HG03565 (cell line): ENCODE data around the gene ADIPOR2.

Experiments used
- ATAC-seq: cut with Tn5 transposase; IDR thresholded peaks from one replicate; pipeline ENCODE4 v1.9.1; 2021; ENCODE audit warnings: mild to moderate bottlenecking, moderate library complexity; ENCODE audit not compliant: unreplicated experiment

Gene ADIPOR2

DNA sequence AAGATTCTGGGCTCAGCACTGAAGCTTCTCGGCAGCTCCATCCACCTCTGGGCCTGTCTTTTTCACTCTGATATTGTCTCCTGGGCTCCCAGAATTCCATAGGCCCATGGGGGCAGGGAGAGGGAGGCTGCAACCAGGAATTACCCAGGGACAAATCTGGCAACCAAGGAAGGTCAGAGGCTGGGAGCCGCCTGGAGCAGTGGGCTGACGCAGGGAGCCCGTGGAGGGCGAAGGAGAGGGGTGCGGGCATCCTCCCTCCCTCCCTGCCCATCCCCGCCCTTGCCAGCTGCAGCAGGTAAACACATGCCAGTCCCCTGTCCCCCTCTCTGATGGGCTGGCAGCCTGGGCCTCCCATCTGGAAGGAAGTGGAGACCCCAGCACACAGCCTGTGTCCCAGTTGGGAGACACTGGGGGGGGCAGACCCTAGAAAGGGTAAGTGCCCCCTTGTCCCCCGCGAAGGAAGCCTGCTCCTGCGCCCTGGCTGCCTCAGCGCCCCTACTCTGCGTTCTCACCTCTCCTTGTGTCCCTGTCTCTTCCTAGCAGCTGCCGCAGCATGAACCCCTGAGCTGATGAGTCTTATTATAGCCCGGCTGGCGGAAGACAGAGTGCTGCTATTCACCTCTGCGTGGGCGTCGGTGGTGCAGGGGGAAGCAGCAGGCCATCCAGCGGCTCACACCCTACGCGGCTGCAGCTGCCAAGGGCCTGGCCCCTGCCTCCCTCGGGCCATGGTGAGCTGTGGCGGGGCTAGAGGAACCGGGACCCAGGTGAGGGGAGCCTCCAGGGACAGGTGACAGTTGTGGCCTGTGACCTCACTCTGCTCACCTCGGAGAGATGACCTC, 136.2 kb downstream of the ADIPOR2 start:
- no peak for ATAC-seq

DNA sequence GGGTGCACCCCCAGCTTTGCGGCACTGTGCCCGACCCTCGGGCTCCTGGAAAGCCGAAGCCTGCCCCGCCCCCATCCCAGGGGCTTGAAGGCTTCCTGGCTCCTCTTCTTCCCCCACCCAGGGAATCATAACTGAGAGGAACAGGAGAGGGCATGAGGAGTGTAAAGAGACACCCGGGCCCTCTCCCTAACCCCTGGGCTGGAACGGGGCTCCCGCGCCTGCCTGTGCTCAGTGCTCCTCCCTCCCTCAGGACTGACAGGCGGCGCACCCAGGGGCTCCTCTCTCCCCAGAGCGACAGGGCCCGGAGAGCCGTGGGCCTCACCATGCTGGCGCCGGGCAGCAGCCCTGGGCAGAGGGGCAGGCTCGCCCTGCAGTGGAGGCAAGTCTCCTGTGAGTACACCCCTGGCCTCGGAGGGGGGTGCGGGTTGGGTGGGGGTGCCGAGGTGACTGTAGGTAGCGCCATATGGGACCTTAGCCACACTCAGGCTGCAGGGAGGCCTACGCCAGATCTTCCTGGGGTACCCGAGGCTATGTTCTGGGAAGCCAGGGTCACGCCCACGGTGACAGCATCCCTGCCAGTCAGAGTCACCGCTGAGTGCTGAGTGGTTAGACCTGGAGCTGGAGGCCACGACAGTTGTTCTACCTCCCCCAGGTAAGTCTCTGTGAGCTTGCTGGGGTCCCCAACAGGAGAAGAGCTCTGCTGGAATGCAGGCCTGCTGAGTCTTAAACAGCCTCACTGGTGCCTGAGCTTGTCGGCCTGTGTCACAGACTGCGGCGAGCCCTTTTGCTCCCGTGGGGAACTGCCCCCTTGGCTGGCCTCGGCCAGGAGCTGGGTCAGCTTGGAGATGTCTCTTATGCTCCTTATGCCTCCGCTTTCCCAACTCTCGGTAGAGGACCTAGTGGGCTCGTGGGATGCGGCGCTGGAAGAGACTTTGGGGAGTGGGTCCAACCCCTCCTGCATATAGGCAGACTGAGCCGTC, 137.2 kb downstream of the ADIPOR2 start:
- ATAC-seq: no peak

DNA sequence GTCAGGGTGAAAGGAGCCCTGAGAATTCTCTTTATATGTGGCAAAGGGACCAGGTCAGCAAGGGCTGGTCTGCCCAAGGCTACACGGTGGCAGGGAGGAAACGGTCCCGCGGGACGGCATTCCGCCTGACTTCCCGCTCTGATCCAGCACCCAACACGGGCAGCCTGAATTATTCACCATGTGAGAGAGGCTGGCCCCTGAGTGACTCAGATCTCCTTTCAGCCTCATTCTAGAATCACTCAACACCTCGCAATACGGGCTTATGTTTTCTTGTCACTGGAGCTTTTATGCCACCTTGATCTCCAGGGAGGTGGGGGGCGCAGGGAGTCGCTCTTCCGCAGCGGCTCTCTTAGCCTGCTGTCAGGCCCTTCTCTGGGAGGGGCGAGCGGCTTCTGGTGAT, 138.0 kb downstream of the ADIPOR2 start:
- no peak for ATAC-seq

DNA sequence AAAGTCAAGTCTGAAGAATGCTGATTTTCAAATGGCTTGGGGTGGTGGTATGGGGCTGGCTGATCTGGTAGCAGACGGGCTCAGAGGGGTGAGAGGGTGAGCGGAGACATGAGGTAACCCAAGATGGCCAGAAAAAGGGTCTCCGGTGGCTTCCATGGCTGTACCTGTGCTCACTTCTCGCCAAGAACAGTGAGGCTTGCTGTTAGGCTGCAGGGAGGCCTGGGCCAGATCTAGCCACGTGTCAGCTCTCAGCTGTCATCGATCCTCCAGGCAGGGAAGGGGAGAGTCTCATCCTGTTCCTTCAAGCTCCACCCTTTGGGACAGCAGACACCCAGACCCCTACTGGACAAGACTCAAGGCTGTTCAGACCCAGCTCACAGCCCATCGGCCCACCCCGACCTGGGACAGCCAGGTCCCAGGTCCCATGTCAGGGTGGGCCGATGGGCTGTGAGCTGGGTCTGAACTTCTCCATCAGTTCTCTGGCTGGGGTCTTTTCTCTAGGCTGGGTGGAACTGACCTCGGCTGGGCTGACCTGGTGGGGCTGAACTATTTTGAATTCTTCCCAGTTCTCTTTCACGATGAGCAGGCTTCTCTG, 138.5 kb downstream of the ADIPOR2 start:
- no peak for ATAC-seq

DNA sequence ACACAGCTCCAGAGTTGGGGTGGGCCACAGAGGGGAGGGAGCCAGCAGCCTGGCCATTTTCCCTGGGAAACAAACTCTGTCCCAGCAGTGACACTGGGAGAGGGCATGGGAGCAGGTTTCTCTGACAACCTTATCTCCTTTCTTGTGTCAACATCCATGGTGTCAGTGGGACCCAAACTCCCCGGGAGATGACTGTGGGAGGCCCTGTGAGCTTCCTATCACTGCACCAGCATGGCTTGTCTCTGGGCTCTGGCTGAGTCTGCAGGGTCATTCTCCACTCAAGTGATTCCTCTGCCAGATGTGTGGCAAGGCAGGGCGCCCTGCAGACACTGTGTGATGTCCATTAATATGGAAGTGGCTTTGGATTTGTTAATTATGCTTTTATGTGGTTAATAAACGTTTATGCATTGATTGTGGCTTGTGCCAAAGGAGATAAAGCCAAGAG, 139.6 kb downstream of the ADIPOR2 start:
- no peak for ATAC-seq

DNA sequence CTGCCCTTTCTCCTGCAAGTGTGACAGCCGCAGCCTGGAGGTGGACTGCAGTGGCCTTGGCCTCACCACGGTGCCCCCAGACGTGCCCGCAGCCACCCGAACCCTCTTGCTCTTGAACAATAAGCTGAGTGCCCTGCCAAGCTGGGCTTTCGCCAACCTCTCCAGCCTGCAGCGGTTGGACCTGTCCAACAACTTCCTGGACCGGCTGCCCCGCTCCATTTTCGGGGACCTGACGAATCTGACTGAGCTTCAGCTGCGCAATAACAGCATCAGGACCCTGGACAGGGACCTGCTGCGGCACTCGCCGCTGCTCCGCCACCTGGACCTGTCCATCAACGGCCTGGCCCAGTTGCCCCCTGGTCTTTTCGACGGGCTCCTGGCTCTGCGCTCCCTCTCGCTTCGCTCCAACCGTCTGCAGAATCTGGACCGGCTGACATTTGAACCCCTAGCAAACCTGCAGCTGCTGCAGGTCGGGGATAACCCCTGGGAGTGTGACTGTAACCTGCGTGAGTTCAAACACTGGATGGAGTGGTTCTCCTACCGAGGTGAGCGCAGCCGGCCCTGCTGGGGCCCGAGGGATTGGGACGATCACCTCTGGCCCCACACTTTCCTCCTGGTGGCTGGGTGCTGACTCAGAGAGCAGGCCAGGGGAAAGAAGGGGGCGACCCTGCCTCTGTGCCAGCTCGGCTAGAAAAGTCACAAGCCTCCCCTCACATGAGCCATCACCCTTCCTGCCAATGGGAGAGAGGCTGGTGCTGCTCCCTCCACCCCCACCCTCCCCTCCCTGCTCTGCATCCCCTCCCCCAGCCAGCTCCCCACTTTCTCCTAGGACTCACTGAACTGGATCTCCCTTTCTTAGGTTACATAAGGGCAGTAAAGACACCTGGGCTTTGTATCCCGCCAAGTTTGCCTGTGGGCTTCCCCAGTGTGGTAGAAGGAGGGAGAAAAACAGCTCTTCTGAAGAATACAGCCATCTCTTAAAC, 140.4 kb downstream of the ADIPOR2 start:
- ATAC-seq: no peak

DNA sequence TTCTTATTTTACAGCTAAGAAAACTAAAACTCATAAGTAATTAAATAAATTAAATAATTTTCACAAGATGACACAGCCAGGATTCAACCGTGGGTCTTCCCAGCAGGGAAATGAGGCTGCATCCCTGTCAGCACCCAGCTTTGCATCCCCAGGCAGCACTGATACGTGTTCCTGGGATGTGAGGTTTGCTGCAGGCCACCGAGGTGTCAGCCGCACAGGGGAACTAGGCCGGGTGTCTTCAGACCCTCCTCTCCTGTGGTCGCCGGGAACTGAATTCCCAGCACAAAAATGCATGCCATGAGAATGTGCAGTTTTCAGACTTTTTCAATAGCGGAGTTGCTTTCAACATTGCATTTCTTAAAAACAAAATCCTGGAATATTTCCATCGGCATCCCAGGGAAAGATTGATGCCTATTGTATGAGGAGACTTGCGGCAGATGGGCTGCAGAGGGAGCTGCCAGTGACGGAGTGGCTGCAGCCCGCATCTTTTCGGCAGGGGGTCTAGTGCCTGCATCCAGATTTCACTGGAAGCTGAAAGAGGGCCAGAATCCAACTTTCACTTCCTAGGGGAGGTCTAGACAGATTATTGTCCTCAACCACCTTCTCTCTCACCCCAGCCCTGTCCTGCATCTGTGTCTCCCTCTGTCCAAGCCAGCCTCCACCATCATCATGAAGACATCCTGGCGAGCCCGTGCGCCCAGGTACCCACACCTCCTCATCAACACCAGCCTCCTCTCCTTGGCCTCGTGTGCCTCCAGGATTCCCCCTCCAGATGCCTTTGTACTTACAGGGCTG, 142.1 kb downstream of the ADIPOR2 start:
- ATAC-seq: no peak

DNA sequence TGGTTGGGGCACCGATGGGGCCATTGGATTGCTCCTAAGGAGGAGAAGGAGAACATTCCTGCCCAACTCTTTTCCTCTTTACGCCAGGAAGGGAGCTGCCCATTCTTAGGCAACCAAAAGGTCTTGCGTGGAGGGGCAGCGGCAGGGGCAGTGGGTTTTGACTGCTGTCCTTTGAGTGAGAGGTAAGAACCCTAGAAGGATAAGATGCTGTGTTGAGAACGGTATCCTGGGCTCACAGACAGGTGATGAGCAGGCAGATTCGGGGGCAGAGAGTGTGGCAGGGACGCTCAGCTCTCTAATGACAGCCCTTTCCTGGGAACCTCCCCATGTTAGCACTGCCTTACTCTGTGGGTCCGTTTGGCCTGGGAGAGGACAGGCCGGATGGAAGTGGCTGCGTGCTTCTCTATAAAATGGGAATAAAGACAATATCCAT, 142.7 kb downstream of the ADIPOR2 start:
- ATAC-seq: no peak

DNA sequence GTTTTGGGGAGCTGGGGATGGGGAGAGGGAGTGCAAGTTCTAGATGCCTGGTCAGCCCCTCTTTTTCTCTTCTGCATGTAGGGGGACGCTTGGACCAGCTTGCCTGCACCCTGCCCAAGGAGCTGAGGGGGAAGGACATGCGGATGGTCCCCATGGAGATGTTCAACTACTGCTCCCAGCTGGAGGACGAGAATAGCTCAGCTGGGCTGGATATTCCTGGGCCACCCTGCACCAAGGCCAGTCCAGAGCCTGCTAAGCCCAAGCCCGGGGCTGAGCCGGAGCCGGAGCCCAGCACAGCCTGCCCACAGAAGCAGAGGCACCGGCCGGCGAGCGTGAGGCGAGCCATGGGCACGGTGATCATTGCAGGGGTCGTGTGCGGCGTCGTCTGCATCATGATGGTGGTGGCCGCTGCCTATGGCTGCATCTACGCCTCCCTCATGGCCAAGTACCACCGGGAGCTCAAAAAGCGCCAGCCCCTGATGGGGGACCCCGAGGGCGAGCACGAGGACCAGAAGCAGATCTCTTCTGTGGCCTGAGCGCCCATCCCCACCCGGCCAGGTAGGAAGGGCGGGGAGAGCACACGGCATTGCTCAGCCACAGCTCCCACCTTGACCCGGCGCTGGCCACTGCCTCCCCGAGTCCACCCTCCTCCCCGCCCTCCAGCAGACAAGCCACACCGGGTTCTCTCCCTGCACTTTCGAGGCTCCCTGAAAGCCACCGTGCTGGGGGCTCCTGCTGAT, 143.5 kb downstream of the ADIPOR2 start:
- no peak for ATAC-seq

DNA sequence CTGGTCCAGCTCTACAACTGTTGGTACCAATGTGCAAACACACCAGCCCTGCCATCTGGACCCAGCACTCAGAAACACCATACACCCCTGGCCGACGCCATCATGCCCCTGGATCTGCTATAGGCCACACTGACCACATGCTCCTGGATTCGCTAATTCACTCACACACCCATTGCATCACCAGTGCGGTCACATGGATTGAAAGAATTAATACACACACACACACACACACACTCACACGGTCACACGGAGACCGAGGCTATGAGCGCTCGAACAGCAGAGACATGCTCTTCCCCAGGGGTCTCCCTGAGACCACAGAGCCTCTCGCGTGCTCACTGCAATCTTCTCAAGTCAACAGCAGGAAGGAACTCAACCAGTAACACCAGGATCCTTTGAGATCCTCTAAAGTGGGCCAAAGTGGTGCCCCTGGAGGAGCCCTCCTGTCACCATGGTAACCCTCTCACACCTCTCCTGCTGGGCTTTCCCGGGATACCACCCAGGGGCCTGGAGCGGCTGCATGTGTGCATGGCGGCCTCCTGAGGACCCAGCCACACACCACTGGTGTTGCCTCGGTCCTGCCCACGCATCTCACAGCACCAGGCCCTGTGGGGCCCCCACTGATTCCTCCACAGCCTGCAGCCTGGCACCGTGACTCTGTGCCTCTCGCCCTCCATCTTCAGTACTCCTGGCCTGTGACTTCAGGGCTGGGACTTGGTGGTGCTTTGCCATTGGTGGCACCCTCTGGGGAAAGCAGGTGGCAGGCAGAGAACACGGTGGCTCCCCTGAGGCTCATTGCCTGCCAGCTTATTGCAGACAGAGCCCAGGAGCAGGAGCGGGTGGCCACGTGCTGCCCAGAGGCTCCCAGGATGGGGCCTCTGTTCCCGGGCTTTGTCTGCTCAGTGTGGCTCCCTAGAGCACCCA, 144.6 kb downstream of the ADIPOR2 start:
- no peak for ATAC-seq

DNA sequence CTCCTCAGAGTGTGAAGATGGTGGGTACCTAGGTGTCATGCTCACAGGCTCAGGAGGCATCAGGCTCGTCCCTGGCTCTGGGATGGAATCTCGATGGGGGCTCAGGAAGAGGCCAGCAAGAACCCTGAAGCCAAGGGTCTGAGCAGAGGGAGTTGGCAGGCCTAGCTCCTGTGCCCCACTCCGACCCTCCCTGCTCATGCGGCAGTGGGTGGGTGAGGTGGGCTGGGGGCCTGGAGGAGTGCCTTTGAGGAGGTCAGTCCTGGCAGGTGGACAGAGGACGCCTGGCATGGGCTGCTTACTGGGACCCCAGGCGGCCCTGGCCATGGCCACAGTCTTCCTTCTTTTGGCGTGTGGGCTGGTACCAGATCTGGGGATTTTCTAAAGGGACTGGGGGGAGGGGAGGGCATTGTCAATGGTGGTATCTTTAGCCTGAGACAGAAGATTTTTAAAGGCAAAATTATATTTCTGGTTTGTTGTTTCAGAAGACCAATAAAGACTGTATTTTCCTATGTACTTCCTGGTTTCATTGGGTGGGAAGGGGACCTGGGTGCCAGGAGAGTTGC, 145.5 kb downstream of the ADIPOR2 start:
- no peak for ATAC-seq

DNA sequence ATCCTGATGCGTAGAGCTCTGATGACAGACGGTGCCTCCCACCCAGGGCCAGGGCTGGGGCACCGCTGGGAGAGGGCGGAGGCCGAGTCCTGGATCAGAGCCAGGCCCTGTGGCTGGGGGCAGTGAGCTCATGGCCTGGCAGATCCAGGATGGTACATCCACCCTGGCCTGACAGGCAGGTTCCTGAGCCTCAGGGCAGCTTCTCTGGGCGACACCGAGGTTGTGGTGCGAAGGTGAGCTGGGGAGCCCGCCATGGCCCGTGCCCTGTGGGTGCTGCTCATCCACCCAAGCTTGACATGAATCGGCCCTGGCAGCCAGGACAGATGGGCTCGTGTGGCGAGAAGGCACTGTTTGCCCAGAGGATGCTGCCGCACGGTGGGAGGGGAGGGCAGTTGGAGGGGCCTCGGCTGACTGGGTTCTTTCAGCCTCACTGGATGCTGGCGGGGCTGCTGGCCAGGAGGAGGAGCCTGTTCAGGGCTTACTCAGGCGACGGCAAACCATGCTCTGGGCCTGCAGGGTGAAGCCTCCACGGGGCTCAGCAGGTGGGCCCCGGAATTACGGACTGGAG, 146.1 kb downstream of the ADIPOR2 start:
- no peak for ATAC-seq

DNA sequence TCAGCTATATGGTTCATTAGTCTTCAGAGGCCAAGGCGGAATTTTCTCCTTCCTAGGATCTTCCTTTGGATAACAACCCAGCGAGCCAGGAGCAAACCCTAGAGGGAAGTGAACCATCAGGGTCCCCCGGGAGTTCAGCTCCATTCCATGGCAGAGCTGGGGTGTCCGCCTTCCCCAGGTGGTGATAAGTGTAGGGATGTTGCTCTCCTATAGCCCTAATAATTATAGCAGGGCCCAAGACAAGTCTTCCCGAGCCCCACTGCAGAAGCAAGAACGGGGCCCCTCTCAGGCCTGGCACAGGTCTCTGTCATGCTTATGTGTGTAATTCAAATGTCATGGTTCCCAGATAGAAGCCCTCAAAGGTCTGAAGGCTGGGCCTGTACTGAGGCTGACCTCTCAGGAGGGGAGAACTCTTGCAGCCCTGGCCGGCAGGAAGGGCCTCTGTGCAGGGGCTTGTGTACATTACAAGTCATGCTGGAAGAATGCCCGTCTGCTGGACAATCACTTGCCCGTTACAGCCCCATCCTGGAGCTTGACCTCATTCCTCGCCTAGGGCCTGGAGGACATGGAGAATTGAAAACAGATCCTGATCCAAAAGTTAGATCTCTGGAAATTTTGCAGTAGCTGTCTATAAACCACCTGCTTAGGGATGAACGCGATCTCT, 146.8 kb downstream of the ADIPOR2 start:
- no peak for ATAC-seq
